ENCODE data around the gene HSD17B4. TPM values are rescaled to one million over a fixed set of nuclear protein-coding genes. Genes with fewer than 3 reads are reported as not detected.

HSD17B4 gene
- total and polyA plus RNA-seq, 2 experiments from 2014 or later: 326 to 332 TPM

- Histone ChIP-seq H3K27me3 (ENCODE audit: insufficient read depth) (no peaks in the 10 kb centered on the region), H3F3A (replicated peaks; ENCODE audit: low read depth) (no peaks in the 10 kb centered on the region), H3K79me2 (replicated peaks; ENCODE audit: insufficient read depth) (no peaks in the 10 kb centered on the region), H3K27ac (ENCODE audit: low read depth) (no peak overlapping the region), H3K4me3 (no peak overlapping the region), H3K4me1 (ENCODE audit: insufficient read depth) (0 out of 2 replicates have a peak, but pooled peaks cover 7% of the 10 kb centered on the region), H4K20me1 (replicated peaks; ENCODE audit: insufficient read depth) (no peaks in the 10 kb centered on the region), H3K4me2 (no peak overlapping the region), H2AFZ (no peak overlapping the region; the same call in 1 of the 2 replicates), H3K9me2 (ENCODE audit: insufficient read depth) (no peaks in the 10 kb centered on the region), H3K36me3 (ENCODE audit: insufficient read depth) (no peaks in the 10 kb centered on the region)
- TF ChIP-seq EZH2 (IDR thresholded peaks at IDR 0.05; ENCODE audit: low read depth, unreplicated experiment) (no peak), EZH2phosphoT487 (IDR thresholded peaks at IDR 0.05; ENCODE audit: unreplicated experiment) (no peak), POLR2AphosphoS5 (IDR thresholded peaks at IDR 0.05; ENCODE audit: low read depth) (no peak), JUNB (IDR thresholded peaks at IDR 0.05; ENCODE audit: unreplicated experiment) (no peak), ZNF462 (CRISPR knock-in tag; IDR thresholded peaks at IDR 0.05) (no peak), STAT1 (IDR thresholded peaks at IDR 0.05; ENCODE audit: unreplicated experiment) (no peak), CTCF (conservative IDR thresholded peaks at IDR 0.05; ENCODE audit: low read depth in 2 of 2) (no peak), NANOG (IDR thresholded peaks at IDR 0.05; ENCODE audit: borderline replicate concordance) (no peak), ZNF114 (CRISPR knock-in tag; IDR thresholded peaks at IDR 0.05) (no peak), ZNF331 (CRISPR knock-in tag; IDR thresholded peaks at IDR 0.05; ENCODE audit: low read depth) (no peak), CREB1 (CRISPR knock-in tag; IDR thresholded peaks at IDR 0.05; ENCODE audit: low read depth) (no peak)
- TF ChIP-seq, protein P1, sequence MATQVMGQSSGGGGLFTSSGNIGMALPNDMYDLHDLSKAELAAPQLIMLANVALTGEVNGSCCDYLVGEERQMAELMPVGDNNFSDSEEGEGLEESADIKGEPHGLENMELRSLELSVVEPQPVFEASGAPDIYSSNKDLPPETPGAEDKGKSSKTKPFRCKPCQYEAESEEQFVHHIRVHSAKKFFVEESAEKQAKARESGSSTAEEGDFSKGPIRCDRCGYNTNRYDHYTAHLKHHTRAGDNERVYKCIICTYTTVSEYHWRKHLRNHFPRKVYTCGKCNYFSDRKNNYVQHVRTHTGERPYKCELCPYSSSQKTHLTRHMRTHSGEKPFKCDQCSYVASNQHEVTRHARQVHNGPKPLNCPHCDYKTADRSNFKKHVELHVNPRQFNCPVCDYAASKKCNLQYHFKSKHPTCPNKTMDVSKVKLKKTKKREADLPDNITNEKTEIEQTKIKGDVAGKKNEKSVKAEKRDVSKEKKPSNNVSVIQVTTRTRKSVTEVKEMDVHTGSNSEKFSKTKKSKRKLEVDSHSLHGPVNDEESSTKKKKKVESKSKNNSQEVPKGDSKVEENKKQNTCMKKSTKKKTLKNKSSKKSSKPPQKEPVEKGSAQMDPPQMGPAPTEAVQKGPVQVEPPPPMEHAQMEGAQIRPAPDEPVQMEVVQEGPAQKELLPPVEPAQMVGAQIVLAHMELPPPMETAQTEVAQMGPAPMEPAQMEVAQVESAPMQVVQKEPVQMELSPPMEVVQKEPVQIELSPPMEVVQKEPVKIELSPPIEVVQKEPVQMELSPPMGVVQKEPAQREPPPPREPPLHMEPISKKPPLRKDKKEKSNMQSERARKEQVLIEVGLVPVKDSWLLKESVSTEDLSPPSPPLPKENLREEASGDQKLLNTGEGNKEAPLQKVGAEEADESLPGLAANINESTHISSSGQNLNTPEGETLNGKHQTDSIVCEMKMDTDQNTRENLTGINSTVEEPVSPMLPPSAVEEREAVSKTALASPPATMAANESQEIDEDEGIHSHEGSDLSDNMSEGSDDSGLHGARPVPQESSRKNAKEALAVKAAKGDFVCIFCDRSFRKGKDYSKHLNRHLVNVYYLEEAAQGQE (IDR thresholded peaks at IDR 0.05; ENCODE audit: unreplicated experiment): no peak
- TF ChIP-seq, protein P2, sequence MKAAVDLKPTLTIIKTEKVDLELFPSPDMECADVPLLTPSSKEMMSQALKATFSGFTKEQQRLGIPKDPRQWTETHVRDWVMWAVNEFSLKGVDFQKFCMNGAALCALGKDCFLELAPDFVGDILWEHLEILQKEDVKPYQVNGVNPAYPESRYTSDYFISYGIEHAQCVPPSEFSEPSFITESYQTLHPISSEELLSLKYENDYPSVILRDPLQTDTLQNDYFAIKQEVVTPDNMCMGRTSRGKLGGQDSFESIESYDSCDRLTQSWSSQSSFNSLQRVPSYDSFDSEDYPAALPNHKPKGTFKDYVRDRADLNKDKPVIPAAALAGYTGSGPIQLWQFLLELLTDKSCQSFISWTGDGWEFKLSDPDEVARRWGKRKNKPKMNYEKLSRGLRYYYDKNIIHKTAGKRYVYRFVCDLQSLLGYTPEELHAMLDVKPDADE (IDR thresholded peaks at IDR 0.05): no peak
- no peaks in the 10 kb centered on the region for H3K9me3 Mint-ChIP-seq
- peaks cover 2% of the 10 kb centered on the region for H3K27me3 Mint-ChIP-seq (ENCODE audit: insufficient read depth, low read depth, poor library complexity)
- H3K4me1 Mint-ChIP-seq: peaks cover 10% of the 10 kb centered on the region
- H3K36me3 Mint-ChIP-seq (ENCODE audit: low read depth): no peaks in the 10 kb centered on the region
- DNase-seq (ENCODE audit: low spot score) (no peak), ATAC-seq (no peak)
- no peak overlapping the region for H3K4me3 Mint-ChIP-seq
- no peak overlapping the region for H3K27ac Mint-ChIP-seq
Observed at GRCh38 chr5:119410448-119411159, 41.7 kb upstream of the HSD17B4 start.
